ENCODE results near the gene SLC24A1. TPM values are rescaled to one million over a fixed set of nuclear protein-coding genes. Genes with fewer than 3 reads are reported as not detected.

Gene SLC24A1
- 19.1 and 31.2 TPM in 2 replicates for total RNA-seq

GRCh38 chr15:65621638-65622037, at the start of gene SLC24A1:
TSS of gene SLC24A1 (plus strand) at chr15:65621938. CDS start at chr15:65624081, 2,143 bp downstream.

GRCh38 chr15:65610871-65611718, 10.6 kb upstream of the SLC24A1 start, which contains the start of gene INTS14:
TSS of gene INTS14 (minus strand) at chr15:65611131. CDS start at chr15:65607380, 3,751 bp downstream.

Other genes starting within 250 kb of the SLC24A1 start
- gene IGDCC3, start 243.9 kb upstream of the SLC24A1 start, total RNA-seq: 0.09 TPM in 1 of 2 replicates, not detected in the other
- under 0.01 and 0.09 TPM in 2 replicates for gene IGDCC4, start 199.0 kb upstream of the SLC24A1 start, total RNA-seq
- gene DPP8, start 104.2 kb upstream of the SLC24A1 start, total RNA-seq: 63.8 and 73.9 TPM in 2 replicates
- gene HACD3, start 91.5 kb upstream of the SLC24A1 start, total RNA-seq: 82.5 and 111 TPM in 2 replicates
- gene INTS14, start 10.8 kb upstream of the SLC24A1 start, total RNA-seq: 27.4 and 39.5 TPM in 2 replicates
- gene DENND4A, start 170.4 kb downstream of the SLC24A1 start, total RNA-seq: 20.2 and 27.5 TPM in 2 replicates
- gene RAB11A, start 247.6 kb downstream of the SLC24A1 start, total RNA-seq: 281 and 297 TPM in 2 replicates

All from dermis lymphatic vessel endothelial cell (primary cell).